ENCODE data around the gene ZNF534.
"Not testable (repeated sequence)": the region's sequence is repeated elsewhere in the genome, so short reads cannot be mapped to it uniquely, and the experiment has no call there.

The ZNF534 gene

DNA sequence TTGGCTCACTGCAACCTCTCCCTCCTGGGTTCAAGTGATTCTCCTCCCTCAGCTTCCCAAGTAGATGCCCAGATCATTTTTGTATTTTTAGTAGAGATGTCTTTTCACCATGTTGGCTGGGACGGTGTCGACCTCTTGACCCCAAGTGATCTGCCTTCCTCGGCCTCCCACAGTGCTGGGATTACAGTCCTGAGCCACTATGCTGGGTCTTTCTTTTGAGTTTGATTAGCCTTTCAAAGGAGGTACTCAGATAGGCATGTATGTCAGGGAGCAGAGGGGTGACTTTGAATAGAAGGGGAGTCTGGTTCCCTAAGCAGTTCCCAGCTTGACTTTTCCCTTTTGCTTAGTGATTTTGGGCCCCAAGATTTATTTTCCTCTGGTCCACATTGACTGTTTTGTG, 71.5 kb downstream of the ZNF534 start:
- not testable (repeated sequence) for DNase-seq

DNA sequence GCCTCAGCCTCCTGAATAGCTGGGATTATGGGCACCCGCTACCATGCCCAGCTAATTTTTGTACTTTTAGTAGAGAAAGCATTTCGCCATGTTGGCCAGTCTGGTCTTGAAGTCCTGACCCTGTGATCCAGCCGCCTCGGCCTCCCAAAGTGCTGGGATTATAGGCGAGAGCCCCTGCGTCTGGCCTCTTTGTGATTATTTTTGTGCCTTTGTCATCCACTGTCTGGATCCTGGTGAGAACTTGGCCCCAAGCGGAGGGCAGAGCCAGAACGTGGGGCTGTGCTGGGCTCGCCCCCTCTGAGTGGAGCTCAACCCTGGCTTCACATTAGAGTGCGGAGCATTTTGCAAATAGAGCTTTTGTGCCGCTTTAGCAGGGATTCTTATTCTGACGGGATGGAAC, 72.0 kb downstream of the ZNF534 start:
- DNase-seq = not testable (repeated sequence)

All from activated T-cell treated with anti-CD3 and anti-CD28 coated beads, Interleukin-2, amount 50 U/mL, for 48 hours (primary cell).